Neural progenitor cell (in vitro differentiated cells): ENCODE results near the gene BTBD9. TPM values are rescaled to one million over a fixed set of nuclear protein-coding genes. Genes with fewer than 3 reads are reported as not detected.

Experiments
- DNase-seq: peaks from one replicate; pipeline ENCODE4 v3.0.0-alpha.2; 2016; ENCODE audit warnings: low spot score
- H2AFZ ChIP-seq: fragments of 200-600 bp; sonication (generic); replicated peaks from 2 replicates; pipeline ENCODE4 v1.6.1; 2016; ENCODE audit warnings: antibody characterized with exemption
- H3F3A ChIP-seq: fragments of 200-600 bp; sonication (generic); 2 replicates; pipeline ENCODE4 v1.6.1; 2016; ENCODE audit warnings: antibody characterized with exemption, low read depth
- H3K27ac ChIP-seq: fragments of 200-600 bp; sonication (generic); 2 replicates; pipeline ENCODE4 v1.5.1; 2016; ENCODE audit warnings: mild to moderate bottlenecking
- H3K27me3 ChIP-seq: fragments of 200-600 bp; sonication (generic); 2 replicates; pipeline ENCODE4 v1.6.1; 2016; ENCODE audit warnings: mild to moderate bottlenecking, moderate library complexity
- H3K36me3 ChIP-seq: fragments of 200-600 bp; sonication (generic); 2 replicates; pipeline ENCODE4 v1.5.1; 2016
- H3K4me1 ChIP-seq: fragments of 200-600 bp; sonication (generic); 2 replicates; pipeline ENCODE4 v1.6.1; 2016; ENCODE audit warnings: mixed run types
- H3K4me2 ChIP-seq: fragments of 200-600 bp; sonication (generic); 2 replicates; pipeline ENCODE4 v1.6.1; 2016
- H3K4me3 ChIP-seq: fragments of 200-600 bp; sonication (generic); 2 replicates; pipeline ENCODE4 v1.5.1; 2016
- H3K79me2 ChIP-seq: fragments of 200-600 bp; sonication (generic); 2 replicates; pipeline ENCODE4 v1.6.1; 2016; ENCODE audit warnings: low read depth
- H3K9ac ChIP-seq: fragments of 200-600 bp; sonication (generic); 2 replicates; pipeline ENCODE4 v1.6.1; 2016
- H3K9me3 ChIP-seq: fragments of 200-600 bp; sonication (generic); 2 replicates; pipeline ENCODE4 v1.5.1; 2016; ENCODE audit warnings: low read depth
- H4K20me1 ChIP-seq: fragments of 200-600 bp; sonication (generic); 2 replicates; pipeline ENCODE4 v1.6.1; 2016; ENCODE audit warnings: low read depth
- H3K27ac Mint-ChIP-seq: 3 replicates; pipeline ENCODE4 v1.8.0; 2021; ENCODE audit warnings: mixed read lengths
- H3K27me3 Mint-ChIP-seq: 2 replicates; pipeline ENCODE4 v1.8.0; 2022; ENCODE audit warnings: low read depth, mild to moderate bottlenecking, inconsistent platforms, moderate library complexity, mixed read lengths; ENCODE audit not compliant: insufficient read depth
- H3K36me3 Mint-ChIP-seq: 3 replicates; pipeline ENCODE4 v1.8.0; 2021; ENCODE audit warnings: mixed read lengths
- H3K4me1 Mint-ChIP-seq: 3 replicates; pipeline ENCODE4 v1.8.0; 2021; ENCODE audit warnings: mixed read lengths
- H3K4me3 Mint-ChIP-seq: 3 replicates; pipeline ENCODE4 v1.8.0; 2021; ENCODE audit warnings: mild to moderate bottlenecking, moderate library complexity, mixed read lengths
- H3K9me3 Mint-ChIP-seq: 3 replicates; pipeline ENCODE4 v1.8.0; 2020; ENCODE audit warnings: mixed read lengths
- CTCF ChIP-seq: fragments of 200-600 bp; sonication (generic); IDR thresholded peaks from 2 replicates; pipeline ENCODE4 v1.5.1; 2017; ENCODE audit warnings: antibody characterized with exemption, mild to moderate bottlenecking
- EZH2 ChIP-seq: fragments of 200-600 bp; sonication (generic); IDR thresholded peaks from 2 replicates; pipeline ENCODE4 v1.6.1; 2017; ENCODE audit warnings: antibody characterized with exemption, mild to moderate bottlenecking, moderate library complexity
- EZH2phosphoT487 ChIP-seq: fragments of 200-600 bp; sonication (generic); IDR thresholded peaks from 2 replicates; pipeline ENCODE4 v1.6.1; 2017; ENCODE audit warnings: antibody characterized with exemption
- total RNA-seq: library from RNA; depleted of rRNA; stranded (reverse); fragments of >200 nt; gene quantifications from 2 replicates; pipeline ENCODE4 v1.2.3, GENCODE V29; 2015; ENCODE audit warnings: low replicate concordance

The BTBD9 gene
- total RNA-seq, 1 donor from 2014 or later: 16.9 TPM

- H3K36me3 Mint-ChIP-seq: no peaks in the 10 kb centered on the region
- Histone ChIP-seq H3K27ac (no peak overlapping the region), H3K4me1 (peaks cover 42% of the 10 kb centered on the region), H3K9me3 (no peaks in the 10 kb centered on the region), H3K4me3 (no peak overlapping the region), H3F3A (peaks cover 16% of the 10 kb centered on the region), H3K9ac (no peak overlapping the region), H3K36me3 (no peaks in the 10 kb centered on the region), H3K79me2 (no peaks in the 10 kb centered on the region), H3K4me2 (no peak overlapping the region), H2AFZ (no peak overlapping the region), H4K20me1 (peaks cover 8% of the 10 kb centered on the region), H3K27me3 (no peaks in the 10 kb centered on the region)
- H3K27me3 Mint-ChIP-seq: peaks cover 6% of the 10 kb centered on the region
- no peak for TF ChIP-seq EZH2
- TF ChIP-seq CTCF: no peak
- TF ChIP-seq EZH2phosphoT487: no peak
- DNase-seq: no peak
- peak overlapping the region; percentile 3 for H3K4me3 Mint-ChIP-seq
- H3K9me3 Mint-ChIP-seq: no peaks in the 10 kb centered on the region
- no peak overlapping the region for H3K27ac Mint-ChIP-seq
- peaks cover 60% of the 10 kb centered on the region for H3K4me1 Mint-ChIP-seq
These were observed 448.3 kb downstream of the BTBD9 start for GRCh38 chr6:38191418-38191817.

GRCh38 chr6:38188677-38189335 is 450.9 kb downstream of the BTBD9 start:
- Histone ChIP-seq H3K79me2 (no peaks in the 10 kb centered on the region), H4K20me1 (peaks cover 8% of the 10 kb centered on the region), H3K36me3 (no peaks in the 10 kb centered on the region), H3K27me3 (no peaks in the 10 kb centered on the region), H3K4me1 (peaks cover 51% of the 10 kb centered on the region), H3K9me3 (no peaks in the 10 kb centered on the region), H3K4me3 (no peak overlapping the region), H3K9ac (no peak overlapping the region), H3F3A (peaks cover 16% of the 10 kb centered on the region), H3K27ac (no peak overlapping the region), H3K4me2 (peak overlapping the region; percentile 57), H2AFZ (no peak overlapping the region)
- DNase-seq: peak; percentile 65
- H3K9me3 Mint-ChIP-seq: no peaks in the 10 kb centered on the region
- H3K4me3 Mint-ChIP-seq: no peak overlapping the region
- H3K27ac Mint-ChIP-seq: no peak overlapping the region
- H3K4me1 Mint-ChIP-seq: peaks cover 73% of the 10 kb centered on the region
- no peak for TF ChIP-seq EZH2phosphoT487
- TF ChIP-seq CTCF: no peak
- no peak for TF ChIP-seq EZH2
- H3K36me3 Mint-ChIP-seq: no peaks in the 10 kb centered on the region
- peaks cover 4% of the 10 kb centered on the region for H3K27me3 Mint-ChIP-seq

- no peak overlapping the region for H3K27ac Mint-ChIP-seq
- Histone ChIP-seq H3F3A (peaks cover 12% of the 10 kb centered on the region), H3K4me3 (no peak overlapping the region), H4K20me1 (peaks cover 8% of the 10 kb centered on the region), H3K4me2 (peak overlapping the region; percentile 57), H2AFZ (no peak overlapping the region), H3K9ac (no peak overlapping the region), H3K27ac (no peak overlapping the region), H3K79me2 (no peaks in the 10 kb centered on the region), H3K4me1 (peaks cover 50% of the 10 kb centered on the region), H3K9me3 (no peaks in the 10 kb centered on the region), H3K36me3 (no peaks in the 10 kb centered on the region), H3K27me3 (no peaks in the 10 kb centered on the region)
- no peaks in the 10 kb centered on the region for H3K36me3 Mint-ChIP-seq
- peaks cover 2% of the 10 kb centered on the region for H3K27me3 Mint-ChIP-seq
- H3K4me1 Mint-ChIP-seq: peaks cover 70% of the 10 kb centered on the region
- no peak overlapping the region for H3K4me3 Mint-ChIP-seq
- no peak for DNase-seq
- TF ChIP-seq CTCF (no peak), EZH2phosphoT487 (no peak), EZH2 (no peak)
- H3K9me3 Mint-ChIP-seq: no peaks in the 10 kb centered on the region
These were observed 451.7 kb downstream of the BTBD9 start for GRCh38 chr6:38187811-38188590.
